Activated CD4-positive, alpha-beta T cell treated with anti-CD3 and anti-CD28 coated beads, Interleukin-10, Interleukin-2, amounts not matched to agents 100 ng/mL and 50 ng/mL, durations not matched to agents 16 hours and 8 hours (primary cell): ENCODE results near the gene USP8.
"Not testable (repeated sequence)": the region's sequence is repeated elsewhere in the genome, so short reads cannot be mapped to it uniquely, and the experiment has no call there.

ENCODE experiments used
- DNase-seq: peaks from one replicate; pipeline ENCODE4 v3.0.0-alpha.2; 2020

Gene USP8

GRCh38 chr15:50452927-50453326, 28.7 kb downstream of the USP8 start:
- no peak for DNase-seq

GRCh38 chr15:50458348-50459112, 34.3 kb downstream of the USP8 start:
- DNase-seq: no peak

DNA sequence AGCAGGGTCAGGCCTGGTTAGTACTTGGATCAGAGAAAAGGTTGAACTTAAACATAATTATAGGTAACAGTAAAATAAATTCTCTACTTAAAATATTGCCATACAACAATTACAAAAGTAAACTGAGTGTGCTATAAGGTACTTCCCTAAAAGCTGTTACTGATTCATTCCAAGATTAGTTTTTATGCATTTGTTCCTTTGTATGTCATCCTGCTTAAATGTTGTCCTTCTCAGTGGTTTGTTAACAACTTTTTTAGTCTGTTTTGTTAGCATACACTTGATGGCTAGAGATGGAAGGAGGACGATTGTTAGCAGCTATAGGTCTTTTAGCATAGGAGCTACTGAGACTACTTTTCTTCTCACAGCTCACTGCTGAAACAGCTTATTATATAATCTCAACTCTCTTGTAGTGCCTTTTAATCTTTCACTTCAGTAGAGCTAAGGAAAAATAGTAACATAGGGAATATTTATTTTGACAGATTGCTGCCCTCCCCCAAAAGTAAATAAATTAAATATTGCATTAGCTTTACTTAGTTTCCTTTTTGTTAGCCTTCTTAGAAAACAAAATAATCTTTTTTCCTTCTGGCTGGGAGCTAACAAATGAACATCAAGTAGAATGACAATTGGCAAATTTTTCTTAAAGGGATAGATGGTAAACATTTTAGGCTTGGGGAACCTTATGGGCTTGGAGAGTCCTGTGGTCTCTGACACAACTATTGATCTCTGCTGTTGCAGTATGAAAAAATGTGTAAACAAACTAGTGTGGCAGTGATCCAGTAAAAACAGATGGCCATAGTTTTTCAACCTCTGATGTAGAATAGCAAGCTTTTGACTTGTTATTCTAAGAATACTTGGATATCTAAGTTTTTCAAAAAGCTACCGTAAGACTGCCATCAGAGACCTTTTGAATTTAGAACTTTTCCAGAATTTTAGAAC, 39.5 kb downstream of the USP8 start:
- peak; percentile 43 for DNase-seq

- no peak for DNase-seq
These were observed 46.9 kb downstream of the USP8 start for GRCh38 chr15:50471072-50471471.

DNA sequence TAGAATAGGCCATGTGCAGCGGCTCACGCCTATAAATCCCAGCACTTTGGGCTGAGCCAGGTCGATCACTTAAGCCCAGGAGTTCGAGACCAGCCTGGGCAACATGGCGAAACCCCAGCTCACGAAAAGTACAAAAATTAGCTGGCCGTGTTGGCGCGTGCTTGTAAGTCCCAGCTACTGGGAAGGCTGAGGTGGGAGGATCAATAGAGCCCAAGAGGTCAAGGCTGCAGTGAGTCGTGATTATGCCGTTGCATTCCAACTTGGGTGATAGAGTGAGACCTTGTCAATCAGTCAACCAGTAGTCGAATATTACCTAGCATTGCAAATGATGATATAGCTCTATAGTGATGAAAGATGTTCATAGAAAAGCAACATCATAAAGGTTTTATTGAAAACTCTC, 51.9 kb downstream of the USP8 start:
- no peak for DNase-seq

- DNase-seq: peak; percentile 11
These were observed 60.6 kb downstream of the USP8 start for GRCh38 chr15:50484781-50485180.

DNA sequence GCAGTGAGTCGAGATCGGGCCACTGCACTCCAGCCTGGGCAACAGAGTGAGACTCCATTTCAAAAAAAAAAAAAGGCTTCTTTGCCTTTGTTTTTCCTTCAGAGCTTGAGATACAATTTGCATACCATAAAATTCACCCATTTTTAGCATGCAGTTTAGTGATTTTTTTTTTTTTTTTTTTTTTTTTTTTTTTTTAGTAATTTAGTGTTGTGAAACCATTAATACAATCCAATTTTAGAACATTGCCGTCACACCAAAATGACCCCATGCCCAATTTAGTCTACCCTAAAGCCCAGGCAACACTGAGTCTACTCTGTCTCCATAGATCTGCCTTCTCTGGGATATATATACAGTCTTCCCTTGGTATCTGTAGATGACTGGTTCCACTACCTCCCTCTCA, 61.2 kb downstream of the USP8 start:
- no peak for DNase-seq

DNA sequence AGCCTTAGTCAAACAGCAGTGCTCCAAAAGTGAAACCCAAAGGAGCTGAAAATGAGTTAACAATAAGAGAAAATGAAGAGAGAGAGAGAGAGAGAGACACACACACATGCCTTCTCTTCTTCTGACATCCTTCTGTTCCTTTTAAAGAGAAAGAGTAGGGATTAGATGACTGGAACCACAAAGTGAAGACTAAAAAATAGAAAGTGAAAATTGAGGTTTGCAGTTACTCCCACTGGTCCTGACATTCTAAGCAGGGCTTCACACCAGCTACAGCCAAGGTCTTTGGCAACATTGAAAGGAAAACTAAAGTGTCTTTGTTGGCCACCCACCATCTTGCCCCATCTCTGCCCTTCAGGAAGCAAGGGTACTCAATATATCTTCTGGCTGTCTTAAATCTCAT, 63.1 kb downstream of the USP8 start:
- peak; percentile 35 for DNase-seq

DNA sequence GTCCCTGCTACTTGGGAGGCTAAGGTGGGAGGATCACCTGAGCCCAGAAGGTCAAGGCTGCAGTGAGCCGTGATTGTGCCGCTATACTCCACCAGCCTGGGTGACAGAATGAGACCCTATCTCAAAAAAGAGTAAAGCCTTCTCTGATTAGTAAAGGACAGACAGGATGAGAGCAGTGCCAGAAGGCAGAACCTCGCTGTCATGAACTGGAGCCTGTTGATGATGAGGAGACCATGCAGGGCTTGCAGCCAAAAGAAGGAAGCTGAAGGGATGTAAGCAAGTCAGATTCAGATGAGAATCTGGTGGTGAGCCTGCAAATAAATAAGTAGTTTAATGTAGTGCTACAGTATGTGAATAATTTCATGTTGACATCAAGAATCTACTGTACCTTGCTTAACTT, 69.4 kb downstream of the USP8 start:
- DNase-seq: no peak

GRCh38 chr15:50494547-50494946, 70.3 kb downstream of the USP8 start:
- DNase-seq: not testable (repeated sequence)

DNA sequence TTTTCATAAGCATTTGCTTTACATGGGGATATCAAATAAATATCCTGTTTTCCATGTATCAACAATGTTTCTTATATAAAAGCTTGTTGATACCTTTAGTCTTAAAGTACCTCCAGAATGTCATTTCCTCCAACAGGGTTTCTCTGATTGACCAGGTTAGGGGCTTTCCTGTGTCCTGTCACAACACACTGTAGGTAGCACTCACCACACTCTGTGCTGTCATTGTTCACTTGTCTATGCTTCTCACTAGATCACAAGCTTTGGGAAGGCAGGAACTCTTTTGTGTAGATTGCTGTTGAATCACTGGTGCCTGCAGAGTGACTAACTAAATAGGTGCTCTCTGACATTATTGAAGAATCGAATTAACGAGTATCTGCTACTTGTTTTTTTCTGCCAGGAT, 72.5 kb downstream of the USP8 start:
- peak; percentile 11 for DNase-seq

- DNase-seq: no peak
These were observed 76.1 kb downstream of the USP8 start for GRCh38 chr15:50500352-50500751.

- no peak for DNase-seq
These were observed 77.6 kb downstream of the USP8 start for GRCh38 chr15:50501815-50502214.

- no peak for DNase-seq
These were observed 78.9 kb downstream of the USP8 start for GRCh38 chr15:50503144-50503543.

GRCh38 chr15:50505656-50506055, 81.5 kb downstream of the USP8 start:
- not testable (repeated sequence) for DNase-seq

- DNase-seq: no peak
These were observed 81.9 kb downstream of the USP8 start for GRCh38 chr15:50506121-50506520.

DNA sequence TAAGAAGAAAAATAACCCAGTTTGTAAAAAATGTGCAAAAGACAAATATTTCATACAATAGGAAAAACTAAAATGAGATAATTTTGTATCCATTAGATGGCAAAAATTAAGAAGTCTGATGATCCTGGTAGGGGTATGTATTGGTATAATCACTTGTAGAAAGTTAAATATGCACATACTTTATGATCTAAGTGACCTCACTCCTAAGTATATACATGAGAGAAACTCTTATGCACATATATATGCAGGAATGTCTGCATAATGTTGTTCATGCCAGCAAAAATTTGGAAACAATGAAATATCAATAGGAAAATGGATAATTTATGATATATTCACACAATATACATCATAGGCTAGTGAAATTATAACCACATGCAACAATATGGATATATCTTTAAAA, 88.8 kb downstream of the USP8 start:
- DNase-seq: no peak

GRCh38 chr15:50519740-50520425, 95.7 kb downstream of the USP8 start:
- no peak for DNase-seq

DNA sequence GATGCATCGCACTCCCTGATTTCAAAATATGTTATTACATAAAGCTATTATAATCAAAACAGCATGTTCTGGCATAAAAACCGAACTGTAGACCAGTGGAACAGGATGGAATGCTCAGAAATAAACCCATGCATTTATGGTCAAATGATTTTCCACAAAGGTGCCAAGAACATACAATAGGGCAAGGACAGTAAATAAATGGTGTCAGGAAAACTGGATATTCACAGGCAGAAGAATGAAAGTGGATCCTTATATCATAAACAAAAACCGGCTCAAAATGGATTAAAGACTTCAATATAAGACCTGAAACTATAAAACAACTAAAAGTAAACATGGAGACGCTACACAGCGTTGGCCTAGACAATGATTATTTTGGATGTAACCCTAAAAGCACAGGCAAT, 99.6 kb downstream of the USP8 start:
- DNase-seq: no peak

DNA sequence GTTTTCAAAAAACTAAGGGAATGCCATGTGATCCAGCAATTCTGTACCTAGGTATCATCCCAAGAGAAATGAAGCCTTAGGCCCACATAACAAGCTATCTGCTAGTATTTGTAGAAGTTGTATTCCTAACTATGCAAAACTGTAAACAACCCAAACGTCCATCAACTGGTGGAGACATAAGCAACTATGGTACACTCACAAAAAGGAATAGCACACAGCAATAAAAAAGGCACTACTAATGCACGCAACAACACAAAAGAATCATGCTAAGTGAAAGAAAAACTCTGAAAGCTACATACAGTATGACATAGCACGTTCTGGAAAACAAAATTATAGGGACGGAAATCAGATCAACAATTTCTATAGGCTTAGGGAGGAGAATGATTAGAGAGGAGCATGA, 107.0 kb downstream of the USP8 start:
- no peak for DNase-seq

DNA sequence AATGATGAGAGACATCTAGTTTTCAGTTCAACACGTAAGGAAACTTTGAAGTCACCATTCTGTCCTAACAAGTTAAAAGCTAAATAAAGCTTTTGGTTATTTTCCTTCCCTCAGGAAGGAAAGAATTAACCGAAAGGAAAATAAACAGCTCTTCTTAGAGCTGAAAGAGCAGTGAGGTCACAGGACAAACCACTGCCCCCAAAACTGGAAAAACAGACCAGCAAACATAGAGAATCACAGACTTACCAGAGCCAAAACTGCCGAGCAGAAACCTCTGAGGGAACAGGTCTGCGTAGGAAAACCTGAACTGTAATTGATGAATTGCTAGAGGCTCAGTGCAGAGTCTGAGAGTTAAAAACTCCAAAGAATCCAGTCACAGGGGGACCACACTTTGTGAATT, 107.6 kb downstream of the USP8 start:
- DNase-seq: peak; percentile 4

GRCh38 chr15:50542887-50543210, 118.6 kb downstream of the USP8 start:
- DNase-seq: no peak

DNA sequence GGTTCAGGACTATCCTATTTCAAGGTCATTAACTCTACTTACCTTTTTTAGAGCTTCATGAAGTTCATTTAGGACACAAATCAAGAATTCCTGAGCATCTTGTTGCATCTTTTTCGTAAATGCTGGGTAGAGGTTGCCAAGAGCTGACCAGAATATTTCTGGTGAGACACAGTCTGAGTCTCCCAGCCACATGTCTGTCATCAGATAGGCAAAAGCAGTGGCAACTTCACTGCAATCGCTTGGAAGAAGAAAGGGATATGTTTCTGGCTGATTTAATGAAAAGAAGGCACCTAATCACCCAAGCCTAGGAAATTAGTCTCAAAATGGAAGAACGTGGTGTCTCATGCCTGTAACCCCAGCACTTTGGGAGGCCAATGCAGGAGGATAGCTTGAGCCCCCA, 119.4 kb downstream of the USP8 start:
- no peak for DNase-seq

DNA sequence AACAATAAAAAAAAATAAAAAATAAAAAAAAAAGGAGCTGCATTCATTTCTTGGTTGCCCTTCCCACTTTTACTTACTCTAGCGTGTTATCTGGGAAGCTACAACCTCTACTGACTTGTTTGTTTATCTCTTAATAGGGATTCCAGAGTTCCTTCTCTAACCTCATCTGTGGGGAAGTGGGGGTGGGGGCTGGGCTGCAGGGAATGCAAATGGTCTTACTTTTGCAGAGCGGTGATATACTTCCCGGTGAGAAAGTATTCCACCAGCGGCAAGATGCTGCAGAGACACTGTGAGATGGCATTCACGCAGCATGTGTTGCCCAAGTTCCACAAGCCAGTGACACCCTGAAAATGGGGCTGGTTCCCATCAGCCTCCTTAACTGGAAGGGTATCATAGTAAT, 120.2 kb downstream of the USP8 start:
- no peak for DNase-seq
